Activated gamma-delta T cell treated with anti-CD3 and anti-CD28 coated beads, Interleukin-2, amount 50 U/mL, for 16 hours (primary cell): ENCODE measurements around the gene SALL3.

Source experiments
- DNase-seq: peaks from one replicate; pipeline ENCODE4 v3.0.0-alpha.2; 2020; ENCODE audit warnings: low read depth

Gene SALL3

DNA sequence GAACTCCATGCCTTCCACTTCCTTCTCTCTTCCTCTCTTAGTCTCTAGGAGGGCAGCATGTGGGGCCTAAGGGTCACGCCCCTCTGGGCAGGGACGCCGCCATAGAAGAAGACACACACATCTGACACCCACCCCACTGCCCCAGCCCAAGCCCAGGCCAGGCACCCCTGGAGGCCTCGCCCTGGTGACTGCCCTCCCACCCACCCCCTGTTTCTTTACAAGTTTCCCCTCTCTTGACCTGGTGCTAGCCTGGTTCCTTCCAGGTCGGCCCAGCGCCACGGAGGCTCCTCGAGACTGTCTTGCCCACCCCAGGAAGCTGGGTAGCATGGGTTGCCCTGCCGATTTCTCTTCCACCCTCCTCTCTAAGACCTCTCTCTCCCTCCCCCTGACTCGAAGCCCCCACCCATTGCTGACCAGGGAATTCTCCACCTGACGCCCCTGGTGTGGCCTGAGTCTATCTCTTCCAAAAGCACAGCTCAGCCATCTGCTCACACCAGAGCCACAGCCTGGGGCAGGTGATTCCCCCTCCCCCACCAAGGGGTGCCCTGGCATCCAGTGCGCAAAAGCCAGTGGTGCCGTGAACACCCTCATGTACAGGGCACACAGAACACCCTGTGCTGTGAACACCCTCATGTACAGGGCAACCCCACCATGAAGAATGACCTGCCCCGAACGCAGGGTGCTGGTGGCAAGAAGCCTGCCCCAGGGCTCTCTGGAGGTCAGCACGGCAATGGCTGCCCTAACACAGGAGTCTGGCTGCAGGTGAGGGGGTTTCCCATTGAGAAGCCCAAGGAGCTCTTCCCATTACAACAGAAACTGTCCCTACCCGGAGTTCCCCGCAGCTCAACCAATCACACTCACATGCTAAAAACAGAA lies 13.5 kb upstream of the SALL3 start:
- DNase-seq = no peak

DNA sequence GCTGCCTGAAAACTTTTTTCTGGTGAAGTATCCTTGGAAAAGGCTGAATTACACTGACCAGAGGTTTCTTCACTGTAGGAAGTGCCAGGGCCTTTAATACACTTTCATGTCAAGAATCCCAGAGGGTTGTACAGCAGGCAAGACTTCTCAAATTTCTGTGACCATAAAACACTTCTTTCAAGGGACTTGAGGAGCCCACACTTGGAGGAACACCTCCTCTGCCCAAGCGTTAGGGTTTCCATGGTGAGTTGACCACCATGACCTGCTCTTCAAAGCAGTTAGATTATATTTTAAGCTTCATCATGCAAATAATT lies 12.9 kb upstream of the SALL3 start:
- DNase-seq = no peak

DNA sequence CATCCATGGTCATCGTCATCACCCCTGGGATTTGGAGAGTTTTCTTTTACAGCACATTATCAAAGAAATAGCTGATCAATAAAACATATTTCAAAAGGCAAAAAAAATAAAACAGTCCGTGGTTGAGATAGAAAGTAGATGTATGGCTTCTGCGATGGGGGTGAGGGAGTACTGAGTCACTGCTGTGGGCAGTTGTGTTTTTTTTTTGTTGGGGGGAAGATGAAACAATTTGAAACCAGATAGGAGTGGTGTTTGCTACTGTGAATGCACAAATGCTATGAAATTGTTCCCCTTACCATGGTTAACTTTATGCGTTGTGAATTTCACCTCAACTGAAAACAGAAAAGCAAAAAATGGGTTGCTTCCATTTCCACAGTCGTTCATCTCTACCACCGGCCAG lies 11.9 kb upstream of the SALL3 start:
- no peak for DNase-seq

DNA sequence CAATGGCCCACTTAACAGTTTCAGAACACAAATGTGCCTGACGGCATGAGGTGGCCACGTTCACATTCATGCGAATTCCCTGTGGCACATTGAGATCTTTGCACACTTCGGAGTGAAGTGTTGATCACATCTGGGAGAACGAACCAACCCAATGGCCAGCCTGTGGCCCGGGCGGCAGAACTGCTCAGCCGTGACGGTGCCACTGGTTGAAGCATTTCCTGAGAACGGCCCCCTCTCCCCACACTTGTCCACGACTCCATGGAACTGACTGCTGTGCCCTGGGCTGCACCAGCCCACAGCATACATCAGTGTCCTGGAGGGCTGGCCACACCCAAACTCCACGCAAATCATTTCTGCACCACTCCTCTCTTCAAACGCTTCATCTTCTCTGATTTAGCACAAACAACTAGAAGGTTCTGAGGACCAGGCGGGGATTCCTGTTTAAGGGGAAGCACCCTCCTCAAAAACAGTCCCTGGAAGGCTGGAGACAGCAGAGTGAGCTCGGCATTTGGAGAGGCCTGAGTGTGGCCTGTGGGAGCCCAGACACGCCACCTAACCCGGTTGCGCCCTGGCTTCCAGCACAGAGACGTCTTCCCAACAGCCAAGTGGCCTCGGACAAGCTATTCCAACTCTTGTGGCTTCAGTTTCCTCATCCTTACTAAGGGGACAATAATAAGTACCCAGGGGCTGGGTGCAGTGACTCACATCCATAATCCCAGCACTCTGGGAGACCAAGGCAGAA lies 9.9 kb upstream of the SALL3 start:
- DNase-seq = no peak

DNA sequence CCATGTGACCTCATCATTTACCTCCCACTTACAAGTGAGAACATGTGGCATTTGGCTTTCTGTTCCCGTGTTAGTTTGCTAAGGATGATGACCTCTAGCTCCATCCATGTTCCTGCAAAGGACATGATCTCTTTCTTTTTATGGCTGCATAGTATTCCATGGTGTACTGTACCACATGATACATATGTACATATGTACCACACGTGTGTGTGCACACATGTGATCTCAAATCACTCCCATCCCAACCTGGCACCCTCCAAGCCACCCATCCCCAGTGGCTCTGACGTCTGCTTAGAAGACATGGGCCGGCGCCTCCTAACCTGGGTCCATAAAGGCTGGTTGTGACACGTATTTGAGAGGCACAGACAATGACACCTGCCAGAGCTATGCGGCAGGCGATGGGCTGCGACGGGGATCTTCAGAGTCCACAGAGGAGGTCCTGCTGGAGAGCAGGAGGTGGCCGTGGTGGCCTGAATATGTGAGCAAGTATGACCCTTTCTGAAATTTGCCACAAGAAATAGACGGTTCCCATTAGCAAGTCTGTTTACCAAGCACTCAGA lies 8.8 kb upstream of the SALL3 start:
- DNase-seq = no peak

DNA sequence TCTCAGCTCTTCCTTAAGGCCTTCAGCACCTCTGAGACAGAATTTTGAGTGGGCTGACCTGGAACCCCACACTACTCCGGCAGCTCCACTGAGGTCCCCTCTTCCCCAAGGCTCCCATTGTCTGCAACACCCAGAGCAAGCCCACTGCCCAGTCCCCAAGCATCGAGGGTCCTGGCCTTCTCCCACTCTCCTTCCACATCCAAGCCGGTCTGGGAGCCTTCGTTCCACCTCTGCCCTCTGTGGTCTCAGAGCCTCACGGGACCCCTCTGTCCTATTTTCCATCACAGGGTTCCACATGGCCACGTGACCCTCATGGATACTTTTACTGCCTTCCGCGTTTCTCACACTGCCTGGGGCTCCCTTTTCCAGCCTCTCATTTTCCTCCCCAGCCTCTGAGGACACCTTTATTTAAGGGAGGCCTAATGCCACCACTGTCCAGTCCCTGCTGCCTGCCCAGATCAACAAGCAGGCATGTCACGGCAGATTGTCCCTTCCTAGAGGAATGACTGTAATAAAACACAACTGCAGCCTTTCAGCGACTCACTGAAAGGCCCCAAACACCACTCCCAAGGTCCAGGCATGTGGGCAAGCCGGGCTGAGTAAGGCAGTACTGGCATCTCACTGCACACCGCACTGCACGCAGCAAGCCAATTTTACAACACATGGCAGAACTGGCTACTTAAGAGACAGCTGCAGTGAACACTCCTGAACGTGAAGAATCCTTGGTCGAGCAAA lies 7.9 kb upstream of the SALL3 start:
- no peak for DNase-seq

DNA sequence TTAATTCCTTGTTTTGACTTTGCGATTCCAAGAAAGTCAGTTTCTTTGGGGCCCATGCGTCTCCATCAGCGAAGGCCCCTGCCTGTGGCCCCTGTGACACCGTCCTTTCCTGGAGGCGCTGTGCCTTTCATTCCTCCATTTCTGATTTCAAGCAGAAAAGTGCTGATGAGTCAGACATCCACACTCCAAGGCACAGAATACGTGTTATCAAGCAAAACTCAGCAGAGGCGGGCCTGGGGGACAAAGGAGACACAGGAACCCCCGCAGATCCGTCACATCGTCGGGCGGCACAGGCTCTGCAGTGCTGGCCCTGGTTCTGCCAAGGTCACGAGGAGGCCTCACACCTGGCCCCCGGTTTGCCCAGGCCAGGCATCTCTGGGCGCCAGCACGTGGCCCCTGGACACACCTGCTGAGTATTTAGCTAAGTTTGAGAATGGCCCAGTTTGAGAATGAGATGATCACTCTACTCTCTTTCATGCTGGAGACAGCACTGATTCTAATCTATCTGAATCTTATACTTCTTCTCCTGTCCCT lies 7.2 kb upstream of the SALL3 start:
- DNase-seq = no peak

DNA sequence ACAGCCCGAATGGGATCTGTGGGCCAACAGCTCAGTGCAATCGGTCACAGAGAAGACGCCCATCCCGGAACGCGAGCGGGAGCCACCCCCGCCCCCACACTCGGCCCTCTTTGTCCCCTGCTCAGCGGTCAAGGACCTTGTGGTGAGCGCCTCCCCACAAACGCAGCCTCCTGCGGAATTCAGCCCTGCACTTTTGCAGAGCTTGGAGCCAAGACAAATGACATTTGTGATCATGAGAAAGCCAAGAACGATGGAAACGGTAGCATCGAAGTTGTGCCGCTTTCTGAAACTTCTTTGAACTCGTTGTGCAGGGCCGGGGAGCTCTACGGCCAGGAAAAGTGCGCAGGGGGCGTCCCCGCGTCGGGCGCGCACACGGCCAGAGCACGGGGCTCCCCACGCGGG lies 6.7 kb upstream of the SALL3 start:
- no peak for DNase-seq

DNA sequence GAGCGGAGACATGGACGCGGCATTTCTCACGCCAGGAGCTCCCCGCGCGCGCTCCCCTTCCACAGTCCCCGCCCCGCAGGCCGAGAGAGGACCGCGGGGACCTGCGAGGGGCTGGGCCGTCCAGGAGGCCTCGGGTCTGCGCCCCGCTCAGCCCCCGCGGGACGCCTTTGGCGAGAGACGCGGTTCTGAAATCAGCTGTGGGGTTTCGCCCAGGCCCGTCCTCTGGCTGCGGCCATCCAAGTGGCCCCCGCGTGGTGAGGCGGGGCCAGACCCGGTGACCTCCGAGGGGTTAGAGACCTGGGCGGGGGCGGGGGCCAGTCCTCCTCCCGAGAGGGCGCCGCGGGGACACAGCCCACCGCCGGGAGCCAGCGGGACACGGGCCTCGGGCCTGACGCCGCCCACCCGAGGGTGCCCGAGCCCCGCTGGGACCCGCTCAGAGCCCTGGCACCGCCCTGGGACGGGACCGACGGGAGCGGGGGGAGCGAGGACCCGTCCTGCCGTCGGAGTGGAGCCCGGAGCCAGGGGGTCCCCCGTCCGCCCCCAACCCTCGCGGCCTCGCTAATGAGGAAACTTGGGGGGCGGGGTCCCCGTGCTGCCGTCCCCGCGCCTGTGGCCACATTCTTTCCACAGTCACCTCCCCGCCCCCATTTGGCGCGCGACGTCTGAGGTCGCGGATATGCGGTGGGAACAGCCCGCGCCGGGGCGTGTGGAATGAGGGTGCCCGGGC lies 6.1 kb upstream of the SALL3 start:
- DNase-seq = no peak

DNA sequence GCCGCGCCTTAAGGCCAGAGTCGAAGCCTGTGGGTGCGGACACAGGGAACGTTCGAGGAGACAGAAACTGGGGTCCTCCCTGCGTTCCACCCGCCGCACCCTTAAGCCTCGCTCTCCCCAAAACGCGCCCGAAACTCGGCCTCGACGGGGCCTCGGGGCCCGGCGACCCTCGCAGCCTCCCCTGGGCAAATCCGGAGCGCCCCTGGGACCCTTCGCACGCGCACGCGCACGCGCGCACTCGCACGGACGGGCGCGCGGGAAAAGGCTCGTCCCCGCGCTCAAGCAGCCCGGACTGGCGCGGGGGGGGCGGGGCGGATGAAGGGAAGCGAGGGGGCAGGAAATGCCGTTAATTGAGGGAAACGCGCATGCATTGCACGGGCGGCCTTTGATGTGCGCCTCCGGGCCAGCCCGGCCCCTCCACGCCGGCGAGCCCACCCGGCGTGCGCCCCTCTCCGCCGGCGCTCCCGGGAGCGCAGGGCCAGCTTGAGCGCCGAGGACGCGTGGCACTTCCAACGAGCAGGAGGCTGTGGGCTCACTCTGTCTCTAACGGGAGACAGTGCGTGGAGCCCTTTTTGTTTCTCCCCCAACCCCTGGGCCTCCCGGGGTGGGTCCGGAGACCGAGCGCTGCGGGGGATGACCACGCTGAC lies 5.4 kb upstream of the SALL3 start:
- DNase-seq = no peak

DNA sequence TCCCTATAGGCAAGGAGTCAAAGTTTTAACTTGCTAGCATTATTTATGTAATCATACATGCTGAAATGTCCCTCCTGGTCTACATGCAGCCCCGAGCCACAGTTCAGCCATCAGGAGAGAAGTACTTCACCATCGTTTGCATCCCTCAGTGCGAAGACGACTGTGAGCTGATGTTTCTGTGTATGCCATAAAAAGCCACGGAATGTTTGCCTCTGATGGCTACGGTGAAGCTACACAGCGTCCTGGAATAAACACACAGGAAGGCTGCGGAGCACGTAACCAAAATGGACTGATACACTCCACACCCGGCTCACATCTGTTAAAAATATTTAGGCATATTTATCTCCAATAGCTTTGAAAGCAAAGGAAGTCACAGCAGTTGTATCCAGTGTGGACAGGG lies 4.3 kb upstream of the SALL3 start:
- no peak for DNase-seq

DNA sequence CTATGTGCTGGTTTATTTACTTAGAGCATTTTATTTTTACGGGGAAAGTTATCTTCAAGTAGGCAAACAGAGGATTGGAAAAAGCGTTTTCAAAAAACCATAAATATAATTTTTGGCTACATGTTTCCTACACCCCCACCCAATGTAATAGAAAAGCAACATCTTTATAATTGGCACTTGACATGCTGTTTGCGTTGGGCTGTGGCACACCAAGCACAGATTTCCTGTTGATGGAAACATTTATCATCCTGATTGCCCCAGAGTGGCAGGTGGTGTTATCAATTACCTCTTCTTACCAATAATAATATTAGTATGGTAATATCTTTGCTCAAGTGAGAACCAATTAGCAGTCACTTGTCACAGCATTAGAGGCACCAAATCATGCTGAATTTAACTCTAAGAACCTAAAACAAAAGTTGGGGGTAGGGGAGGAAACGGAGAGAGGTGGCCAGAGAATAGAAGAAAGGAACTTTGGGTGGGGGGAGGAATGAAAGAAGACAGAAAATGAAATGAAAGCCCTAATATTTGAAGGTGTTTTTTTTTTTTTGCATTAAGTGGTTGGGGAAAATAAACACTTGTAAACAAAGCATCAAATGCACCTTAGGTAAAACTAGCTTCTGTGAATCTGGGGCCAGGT lies 3.8 kb upstream of the SALL3 start:
- DNase-seq = no peak

DNA sequence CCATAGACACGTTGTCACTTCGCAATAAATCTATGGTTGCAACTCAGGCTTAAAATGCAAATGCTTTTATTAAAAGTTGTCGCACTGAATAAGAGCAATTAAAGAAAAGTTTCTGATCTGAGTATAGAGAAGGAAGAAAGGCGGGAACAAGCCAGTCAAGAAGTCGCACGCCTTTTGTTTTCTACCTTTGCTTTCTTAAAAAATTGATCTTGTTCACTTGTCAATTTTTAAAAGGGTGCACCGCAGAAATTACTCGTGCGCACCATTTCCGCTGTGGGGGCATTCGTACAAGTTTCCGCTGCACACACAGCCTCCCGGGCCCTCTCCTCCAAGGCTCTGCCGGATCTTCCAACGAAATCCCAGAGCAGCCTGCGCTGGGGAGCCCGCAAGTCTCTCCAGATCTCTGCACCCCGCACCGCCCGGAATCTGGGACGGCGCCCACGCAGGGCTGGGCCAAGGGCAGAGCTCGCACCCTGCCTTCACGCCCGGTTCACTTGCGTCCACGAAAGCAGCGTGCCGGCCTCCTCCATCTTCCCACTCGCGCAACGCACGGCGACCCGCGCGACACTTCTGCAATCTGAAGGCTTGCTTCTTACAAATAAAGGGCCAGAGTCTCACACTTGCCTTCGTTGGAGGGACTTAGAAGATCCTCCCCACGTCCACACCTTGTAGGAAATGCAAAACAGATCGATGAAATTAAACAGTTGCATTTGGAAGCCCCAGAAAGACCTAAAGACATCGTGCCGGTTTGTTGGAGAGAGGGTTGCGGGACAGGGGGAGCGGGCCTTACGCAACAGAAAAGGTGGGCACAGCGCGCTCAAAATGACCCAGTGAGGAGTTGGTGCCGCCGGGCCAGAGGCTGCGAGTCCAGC lies 2.6 kb upstream of the SALL3 start:
- DNase-seq = no peak

DNA sequence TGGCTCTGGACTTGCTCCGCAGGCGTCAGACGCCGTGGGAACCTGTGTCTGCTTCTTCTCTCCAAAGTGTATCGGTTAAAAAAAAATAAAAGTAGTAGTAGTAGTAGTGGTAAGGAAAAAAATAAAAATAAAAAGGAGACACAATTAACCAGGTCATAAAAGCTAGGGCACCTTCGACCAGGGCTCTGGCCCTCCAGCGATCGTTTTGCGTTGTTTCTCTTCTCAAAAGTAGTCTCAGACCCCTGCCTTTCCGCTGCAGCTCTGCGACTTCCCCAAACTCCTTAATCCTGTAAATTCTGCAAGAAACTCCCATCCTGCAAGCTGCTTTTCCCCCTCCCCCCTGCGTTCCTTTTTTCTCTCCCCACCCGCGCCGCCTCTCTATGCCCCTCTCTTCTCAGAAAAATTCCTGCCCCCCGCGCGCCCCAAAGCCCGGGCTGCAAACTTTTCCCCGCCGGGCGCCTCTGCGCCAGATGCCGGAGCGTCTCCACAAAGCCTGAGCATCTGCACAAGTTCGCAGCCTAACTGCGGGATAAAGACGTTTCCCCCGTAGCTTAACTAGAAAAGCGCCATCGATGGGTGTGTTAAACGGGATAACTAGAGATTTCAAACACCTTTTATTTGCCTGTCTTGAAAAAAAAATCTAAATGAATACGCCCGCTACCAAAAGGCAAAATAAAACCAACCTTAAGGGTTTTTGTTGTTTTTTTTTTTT lies 1.8 kb upstream of the SALL3 start:
- no peak for DNase-seq

DNA sequence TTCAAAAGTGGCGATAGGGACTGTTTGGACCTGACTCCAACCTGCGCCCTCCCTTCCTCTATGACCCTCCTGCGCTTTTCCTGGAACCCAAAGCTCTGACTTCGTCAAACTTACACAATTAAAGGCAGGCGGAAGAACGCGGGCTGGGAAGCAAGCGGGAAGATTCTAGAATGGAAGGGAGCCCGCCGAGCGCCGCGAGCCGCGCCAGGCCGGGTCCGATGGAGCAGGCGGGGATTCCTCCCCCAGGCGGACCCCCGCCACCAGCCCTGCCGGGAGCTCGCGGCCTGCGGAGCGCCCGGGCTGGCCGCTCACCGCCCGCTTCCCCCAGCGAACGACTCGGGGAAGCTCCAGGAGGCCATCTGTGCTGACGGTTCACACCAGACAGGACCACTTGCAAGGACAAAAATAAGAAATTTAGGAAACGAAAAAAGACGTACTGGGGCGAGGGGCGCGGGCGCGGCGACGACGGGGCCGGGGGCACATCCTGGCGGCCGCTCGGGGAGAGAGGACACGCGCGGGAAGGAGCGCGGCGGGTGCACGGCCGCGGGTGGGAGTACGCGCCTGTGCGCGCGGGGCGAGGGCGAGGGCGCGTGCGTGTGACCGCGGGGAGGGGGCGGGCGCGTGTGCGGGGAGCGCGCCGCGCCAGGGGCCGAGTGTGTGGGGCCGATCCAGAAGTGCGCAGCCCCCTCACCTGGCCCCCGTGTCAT lies 1.1 kb upstream of the SALL3 start:
- DNase-seq = no peak

DNA sequence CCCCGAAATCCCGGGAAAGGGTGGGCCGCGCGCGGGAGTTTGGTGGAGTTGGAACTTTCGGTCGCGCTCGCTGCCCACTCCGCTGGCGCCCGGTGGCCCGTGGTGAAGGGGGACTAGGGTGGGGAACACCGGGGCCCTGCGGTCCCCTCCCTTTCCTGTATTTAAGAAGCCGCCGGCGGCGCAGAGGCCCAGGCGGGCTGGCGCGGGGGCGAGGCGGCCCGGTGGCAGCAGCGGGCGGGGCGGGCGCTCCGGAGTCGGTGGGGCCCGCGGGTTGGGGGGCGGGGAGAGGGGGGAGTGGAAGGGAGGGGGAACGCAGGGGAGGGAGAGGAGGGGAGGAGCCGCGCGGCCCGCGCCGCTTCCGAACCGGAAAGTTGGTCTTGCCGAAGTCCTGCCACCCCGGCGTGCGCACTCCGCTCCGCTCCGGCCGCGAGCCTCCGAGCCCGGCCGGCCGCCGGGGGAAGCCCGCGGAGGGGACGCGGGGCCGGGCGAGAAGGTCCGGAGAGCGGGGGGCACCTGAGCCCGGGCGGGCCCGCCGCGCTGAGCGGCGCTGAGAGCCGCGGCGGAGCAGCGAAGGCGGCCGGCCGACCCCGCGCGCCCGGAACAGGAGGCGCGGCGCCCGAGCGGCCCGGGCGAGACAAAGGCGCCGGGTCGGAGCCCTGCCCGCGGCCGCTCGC lies 425 bp upstream of the SALL3 start:
- no peak for DNase-seq

DNA sequence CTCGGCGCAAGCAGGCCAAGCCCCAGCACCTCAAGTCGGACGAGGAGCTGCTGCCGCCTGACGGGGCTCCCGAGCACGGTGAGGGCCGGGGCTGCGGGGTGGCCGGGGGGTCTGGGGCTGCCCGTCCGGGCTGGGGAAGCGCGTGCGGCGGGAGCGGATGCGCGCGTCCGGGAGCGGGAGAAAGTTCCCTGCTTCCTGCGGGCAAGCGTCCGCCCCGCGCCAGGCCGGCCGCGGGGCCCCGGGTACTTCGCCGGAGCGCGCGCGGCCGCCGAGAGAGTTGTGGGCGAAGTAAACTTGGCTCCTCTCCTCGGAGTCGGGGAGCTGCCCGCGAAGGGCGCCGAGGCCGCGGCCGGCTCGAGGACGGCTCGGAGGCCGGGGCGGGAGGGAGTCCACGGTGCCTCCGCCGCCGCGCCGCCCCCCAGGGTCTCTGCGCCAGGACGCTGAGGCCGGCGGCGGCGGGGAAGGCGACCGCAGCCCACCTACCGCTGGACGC lies 707 bp downstream of the SALL3 start:
- no peak for DNase-seq
